ENCODE results near the gene PRPF18. TPM values are rescaled to one million over a fixed set of nuclear protein-coding genes. Genes with fewer than 3 reads are reported as not detected.
"Not testable (repeated sequence)": the region's sequence is repeated elsewhere in the genome, so short reads cannot be mapped to it uniquely, and the experiment has no call there.

PRPF18 gene, protein sequence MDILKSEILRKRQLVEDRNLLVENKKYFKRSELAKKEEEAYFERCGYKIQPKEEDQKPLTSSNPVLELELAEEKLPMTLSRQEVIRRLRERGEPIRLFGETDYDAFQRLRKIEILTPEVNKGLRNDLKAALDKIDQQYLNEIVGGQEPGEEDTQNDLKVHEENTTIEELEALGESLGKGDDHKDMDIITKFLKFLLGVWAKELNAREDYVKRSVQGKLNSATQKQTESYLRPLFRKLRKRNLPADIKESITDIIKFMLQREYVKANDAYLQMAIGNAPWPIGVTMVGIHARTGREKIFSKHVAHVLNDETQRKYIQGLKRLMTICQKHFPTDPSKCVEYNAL
- total RNA-seq = 24.8 and 25.6 TPM in 2 replicates

DNA sequence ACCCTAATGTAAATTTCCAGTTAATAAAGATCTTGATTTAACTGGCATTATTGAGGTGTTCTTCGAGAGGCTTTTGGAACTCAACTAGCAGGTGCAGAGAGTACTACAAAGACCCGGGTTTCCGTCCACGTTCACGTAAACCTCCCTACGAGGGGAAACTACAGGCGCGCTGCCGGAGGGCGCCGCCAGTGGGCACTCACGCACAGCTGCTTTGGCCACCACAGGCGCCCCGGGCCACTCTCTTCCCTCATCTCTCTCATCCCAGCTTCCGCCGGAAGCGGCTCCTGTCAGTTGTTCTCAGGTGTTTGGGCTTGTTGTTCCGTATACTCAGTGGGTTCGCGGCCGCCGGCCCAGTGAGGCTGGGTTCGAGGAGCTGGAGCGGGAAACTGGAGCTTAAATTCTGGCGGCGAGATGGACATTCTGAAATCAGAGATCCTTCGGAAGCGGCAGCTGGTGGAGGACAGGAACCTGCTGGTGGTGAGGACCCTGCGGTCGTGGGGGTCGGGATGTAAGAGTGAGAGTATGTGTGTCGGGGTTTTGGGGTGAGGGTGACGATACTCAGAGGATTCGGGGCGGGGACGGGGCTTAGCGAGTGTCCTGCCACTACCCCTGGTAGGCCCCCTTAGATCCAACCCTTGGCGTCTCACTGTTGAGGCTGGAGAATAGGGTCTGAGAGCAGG, at the start of gene PRPF18:
PRPF18 (plus strand) TSS at position 290 of the 680 bp plus-strand sequence; CDS start at position 412, 122 bp downstream.
- peaks cover 16% of the 10 kb centered on the region for H3K4me1 Mint-ChIP-seq (ENCODE audit: low read depth)
- H3K27ac Mint-ChIP-seq = peak within 1 kb of the TSS; percentile 98
- peaks cover 11% of the 10 kb centered on the region for H3K27me3 Mint-ChIP-seq (ENCODE audit: insufficient read depth)
- peak within 1 kb of the TSS; percentile 100 for H3K4me3 Mint-ChIP-seq
- no peaks in the 10 kb centered on the region for H3K9me3 Mint-ChIP-seq
- peak; percentile 89 for DNase-seq (ENCODE audit: low spot score)
- intact Hi-C loops (cut with micrococcal nuclease) = loop anchor here (1.0 to 2.0 kb wide), 8 partner anchors 191 to 1292 kb away; partner anchors contain the start of genes MCM10, SEPHS1 and SUV39H2
- peaks cover 5% of the 10 kb centered on the region for H3K36me3 Mint-ChIP-seq (ENCODE audit: low read depth)

DNA sequence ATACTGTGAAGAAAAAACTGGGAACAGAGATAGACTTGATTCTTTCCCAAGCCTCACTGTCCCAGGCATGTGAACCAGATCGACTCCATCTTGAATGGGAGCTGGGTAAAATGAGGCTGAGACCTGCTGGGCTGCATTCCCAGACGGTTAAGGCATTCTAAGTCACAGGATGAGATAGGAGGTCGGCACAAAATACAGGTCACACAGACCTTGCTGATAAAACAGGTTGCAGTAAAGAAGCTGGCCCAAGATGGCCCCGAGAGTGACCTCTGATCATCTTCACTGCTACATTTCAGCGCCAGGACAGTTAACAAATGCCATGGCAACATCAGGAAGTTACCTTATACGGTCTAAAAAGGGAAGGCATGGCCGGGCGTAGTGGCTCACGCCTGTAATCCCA, 48.8 kb upstream of the PRPF18 start:
- H3K27ac Mint-ChIP-seq = not testable (repeated sequence)

DNA sequence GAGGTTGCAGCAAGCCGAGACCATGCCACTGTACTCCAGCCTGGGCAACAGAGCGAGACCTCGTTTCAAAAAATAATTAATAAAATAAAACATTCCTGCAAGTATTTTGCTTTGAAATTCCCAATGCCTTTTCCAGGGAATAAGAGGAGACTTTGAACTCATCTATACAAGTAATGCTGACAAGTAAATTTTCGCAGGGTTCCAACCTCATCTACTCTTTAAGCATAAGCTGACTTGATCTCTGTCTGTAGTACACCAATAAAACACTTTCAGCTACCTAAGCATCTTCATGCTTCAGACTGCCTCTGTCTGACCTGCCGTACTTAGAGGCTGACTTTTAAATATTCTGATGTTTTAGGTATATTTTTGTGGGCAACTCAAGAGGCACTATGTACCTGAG, 44.2 kb upstream of the PRPF18 start:
- no peak overlapping the region for H3K4me3 Mint-ChIP-seq
- intact Hi-C loops (cut with micrococcal nuclease) = no loop called here
- peaks cover 9% of the 10 kb centered on the region for H3K27me3 Mint-ChIP-seq (ENCODE audit: insufficient read depth)
- no peak overlapping the region for H3K27ac Mint-ChIP-seq
- H3K9me3 Mint-ChIP-seq = no peaks in the 10 kb centered on the region
- H3K4me1 Mint-ChIP-seq (ENCODE audit: low read depth) = no peaks in the 10 kb centered on the region
- H3K36me3 Mint-ChIP-seq (ENCODE audit: low read depth) = no peaks in the 10 kb centered on the region
- DNase-seq (ENCODE audit: low spot score) = no peak

More for the DNA sequence above, 48.8 kb upstream of the PRPF18 start:
- H3K36me3 Mint-ChIP-seq (ENCODE audit: low read depth); H3K9me3 Mint-ChIP-seq; H3K4me1 Mint-ChIP-seq (ENCODE audit: low read depth); DNase-seq (ENCODE audit: low spot score); intact Hi-C loops (cut with micrococcal nuclease); H3K4me3 Mint-ChIP-seq: not testable (repeated sequence)
- H3K27me3 Mint-ChIP-seq (ENCODE audit: insufficient read depth) = peaks cover 20% of the 10 kb centered on the region

DNA sequence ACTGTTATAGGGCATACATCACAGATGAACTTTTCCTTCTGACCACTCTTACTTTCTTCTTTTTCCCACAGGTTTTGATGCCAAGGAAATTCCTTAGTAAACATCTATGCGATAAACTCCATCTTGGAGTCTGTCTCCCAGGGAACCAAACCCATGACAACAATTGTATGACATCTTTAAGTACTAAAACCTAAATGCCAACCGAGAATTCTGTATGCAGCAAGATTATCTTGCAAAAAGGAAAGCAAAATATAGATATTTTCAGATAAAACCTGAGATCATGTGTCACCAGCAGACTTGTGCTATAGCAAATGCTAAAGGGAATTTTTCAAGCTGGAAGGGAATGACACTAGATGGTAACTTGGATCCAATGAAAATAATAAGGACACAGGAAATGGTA, 36.0 kb upstream of the PRPF18 start:
- no peak for DNase-seq (ENCODE audit: low spot score)
- no peak overlapping the region for H3K4me3 Mint-ChIP-seq
- intact Hi-C loops (cut with micrococcal nuclease) = no loop called here
- peaks cover 9% of the 10 kb centered on the region for H3K9me3 Mint-ChIP-seq
- no peak overlapping the region for H3K27ac Mint-ChIP-seq
- H3K4me1 Mint-ChIP-seq (ENCODE audit: low read depth) = no peaks in the 10 kb centered on the region
- H3K36me3 Mint-ChIP-seq (ENCODE audit: low read depth) = no peaks in the 10 kb centered on the region
- peaks cover 15% of the 10 kb centered on the region for H3K27me3 Mint-ChIP-seq (ENCODE audit: insufficient read depth)

DNA sequence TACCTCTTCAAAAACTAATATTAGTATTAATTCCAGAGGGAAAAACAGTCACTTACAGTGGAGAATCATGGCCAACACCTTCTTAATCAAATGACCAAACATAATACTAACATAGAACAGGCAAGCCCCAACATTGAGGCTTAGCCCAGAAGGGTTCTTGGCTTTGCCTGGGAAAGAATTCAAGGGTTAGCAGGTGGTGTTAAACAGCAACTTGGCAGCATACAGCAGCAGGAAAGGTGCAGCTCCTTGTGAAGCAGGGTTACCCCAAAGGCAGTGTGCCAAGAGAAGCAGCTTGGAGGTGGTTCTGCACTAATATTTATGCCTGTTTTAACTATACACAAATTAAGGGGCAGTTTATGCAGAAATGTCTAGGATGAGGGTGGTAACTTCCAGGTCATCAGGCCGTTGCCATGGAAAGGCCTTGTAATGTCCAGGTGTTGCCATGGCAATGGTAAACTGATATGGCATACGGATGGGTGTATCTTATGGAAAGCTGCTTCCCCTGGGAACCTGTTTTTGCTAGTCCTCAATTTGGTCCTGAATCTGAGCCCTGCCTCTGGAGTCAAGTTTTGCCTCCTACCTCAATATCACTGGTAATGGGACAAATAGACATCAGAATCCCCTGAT, 30.8 kb upstream of the PRPF18 start:
- Mint-ChIP-seq H3K27me3 (ENCODE audit: insufficient read depth) (peaks cover 13% of the 10 kb centered on the region), H3K27ac (no peak overlapping the region), H3K9me3 (no peaks in the 10 kb centered on the region), H3K4me3 (no peak overlapping the region), H3K36me3 (ENCODE audit: low read depth) (no peaks in the 10 kb centered on the region), H3K4me1 (ENCODE audit: low read depth) (peaks cover 4% of the 10 kb centered on the region)
- DNase-seq (ENCODE audit: low spot score) = no peak
- intact Hi-C loops (cut with micrococcal nuclease) = no loop called here

DNA sequence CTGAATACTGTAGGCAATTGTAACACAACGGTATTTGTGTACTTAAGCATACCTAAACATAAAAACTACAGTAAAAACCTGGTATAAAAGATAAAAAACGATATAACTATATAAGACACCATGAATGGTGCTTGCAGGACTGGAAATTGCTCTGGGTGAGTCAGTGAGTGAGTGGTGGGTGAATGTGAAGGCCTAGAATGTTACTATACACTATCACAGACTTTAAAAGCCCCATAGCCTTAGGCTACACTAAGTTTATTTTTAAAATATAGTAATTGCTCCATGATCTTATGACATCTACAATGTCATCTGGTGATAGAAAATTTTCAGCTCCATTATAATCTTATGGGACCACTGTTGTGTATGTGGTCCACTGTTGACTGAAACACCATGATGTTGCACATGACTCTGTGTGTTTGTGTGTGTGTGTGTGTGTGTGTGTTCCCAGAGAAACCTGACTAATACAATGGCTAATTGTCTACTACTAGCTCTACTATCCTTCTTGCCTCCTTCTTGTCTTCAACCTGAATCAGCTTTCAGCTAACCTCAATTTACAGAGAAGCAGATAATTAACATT, 27.6 kb upstream of the PRPF18 start:
- Mint-ChIP-seq H3K4me1 (ENCODE audit: low read depth) (peaks cover 4% of the 10 kb centered on the region), H3K27me3 (ENCODE audit: insufficient read depth) (peaks cover 6% of the 10 kb centered on the region), H3K36me3 (ENCODE audit: low read depth) (no peaks in the 10 kb centered on the region), H3K9me3 (no peaks in the 10 kb centered on the region), H3K27ac (no peak overlapping the region), H3K4me3 (no peak overlapping the region)
- intact Hi-C loops (cut with micrococcal nuclease) = no loop called here
- DNase-seq (ENCODE audit: low spot score) = no peak

DNA sequence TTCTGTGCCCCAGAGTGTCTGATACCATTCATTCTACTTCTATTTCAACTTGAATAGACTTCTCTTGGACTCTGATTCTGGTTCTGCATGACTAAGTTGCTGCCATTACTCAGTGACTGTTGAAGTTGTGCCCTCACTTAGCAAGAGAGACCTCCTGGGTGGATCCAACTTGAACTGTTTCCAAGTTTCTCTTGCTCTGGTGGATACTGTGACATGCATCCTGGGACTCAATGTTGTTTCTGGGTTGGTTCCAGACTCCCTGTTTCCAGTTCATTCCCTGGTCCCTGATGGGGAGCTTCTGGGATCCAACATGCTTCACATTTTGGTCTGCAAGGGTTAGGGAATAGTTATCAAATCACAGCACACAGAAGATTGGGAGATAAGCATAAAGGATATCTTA, 26.2 kb upstream of the PRPF18 start:
- no peaks in the 10 kb centered on the region for H3K9me3 Mint-ChIP-seq
- H3K27ac Mint-ChIP-seq = no peak overlapping the region
- peaks cover 4% of the 10 kb centered on the region for H3K4me1 Mint-ChIP-seq (ENCODE audit: low read depth)
- H3K27me3 Mint-ChIP-seq (ENCODE audit: insufficient read depth) = peaks cover 12% of the 10 kb centered on the region
- DNase-seq (ENCODE audit: low spot score) = no peak
- H3K36me3 Mint-ChIP-seq (ENCODE audit: low read depth) = no peaks in the 10 kb centered on the region
- intact Hi-C loops (cut with micrococcal nuclease) = no loop called here
- no peak overlapping the region for H3K4me3 Mint-ChIP-seq

DNA sequence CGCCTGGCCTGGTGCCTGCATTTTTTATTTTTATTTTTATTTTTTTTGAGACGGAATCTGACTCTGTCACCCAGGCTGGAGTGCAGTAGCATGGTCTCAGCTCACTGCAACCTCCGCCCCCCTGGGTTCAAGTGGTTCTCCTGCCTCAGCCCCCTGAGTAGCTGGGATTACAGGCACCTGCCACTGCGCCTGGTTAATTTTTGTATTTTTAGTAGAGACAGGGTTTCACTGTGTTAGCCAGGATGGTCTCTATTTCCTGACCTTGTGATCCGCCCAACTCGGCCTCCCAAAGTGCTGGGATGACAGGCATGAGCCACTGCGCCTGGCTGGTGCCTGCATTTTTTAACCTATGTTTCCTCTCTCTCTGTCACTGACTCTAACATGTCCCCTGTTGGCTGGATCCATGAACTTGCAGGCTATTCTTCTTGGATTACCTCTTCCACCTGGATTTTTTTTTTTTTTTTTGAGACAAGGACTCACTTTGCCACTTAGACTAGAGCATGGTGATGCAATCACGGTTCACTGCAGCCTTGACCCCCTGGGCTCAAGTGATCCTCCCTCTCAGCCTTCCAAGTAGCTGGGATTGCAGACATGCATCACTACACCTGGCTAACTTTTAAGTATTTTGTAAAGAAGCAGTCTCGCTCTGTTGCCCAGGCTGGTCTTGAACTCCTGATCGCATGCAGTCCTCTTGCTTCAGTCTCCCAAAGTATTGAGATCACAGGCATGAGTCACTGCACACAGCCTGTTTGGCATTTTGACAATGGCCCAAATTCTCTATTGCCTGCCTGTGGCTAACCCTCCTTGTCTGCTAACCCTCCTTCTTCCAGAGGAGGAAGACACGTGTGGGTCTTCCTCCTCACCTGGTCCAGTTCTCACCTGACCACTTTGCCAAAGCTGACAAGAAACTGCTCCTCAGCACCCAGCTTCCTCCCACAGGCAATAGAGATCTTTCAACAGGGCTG, 23.0 kb upstream of the PRPF18 start:
- H3K4me3 Mint-ChIP-seq = no peak overlapping the region
- no peak overlapping the region for H3K27ac Mint-ChIP-seq
- intact Hi-C loops (cut with micrococcal nuclease) = no loop called here
- H3K4me1 Mint-ChIP-seq (ENCODE audit: low read depth) = no peaks in the 10 kb centered on the region
- DNase-seq (ENCODE audit: low spot score) = no peak
- no peaks in the 10 kb centered on the region for H3K36me3 Mint-ChIP-seq (ENCODE audit: low read depth)
- peaks cover 14% of the 10 kb centered on the region for H3K27me3 Mint-ChIP-seq (ENCODE audit: insufficient read depth)
- no peaks in the 10 kb centered on the region for H3K9me3 Mint-ChIP-seq

DNA sequence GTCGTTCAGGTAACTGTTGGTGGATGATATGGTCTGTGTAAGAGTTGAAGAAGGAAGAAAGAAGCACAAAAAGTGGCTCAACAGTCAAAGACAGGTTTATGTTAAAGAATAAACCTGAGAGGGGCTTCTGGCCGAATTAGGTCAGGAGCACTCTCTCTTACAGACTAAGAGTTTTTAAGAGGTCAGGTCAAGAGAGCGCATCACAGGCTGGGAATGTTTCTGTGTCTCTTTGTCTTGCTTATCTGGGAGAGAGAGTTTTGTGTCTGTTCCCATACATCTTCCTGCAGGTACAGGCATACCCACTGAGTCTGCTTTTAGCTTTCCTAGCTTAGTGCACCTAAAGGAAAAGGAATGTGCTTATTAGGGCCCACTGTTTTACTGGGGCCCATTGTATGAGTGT, 22.2 kb upstream of the PRPF18 start:
- no peak overlapping the region for H3K27ac Mint-ChIP-seq
- H3K27me3 Mint-ChIP-seq (ENCODE audit: insufficient read depth) = peaks cover 17% of the 10 kb centered on the region
- H3K4me1 Mint-ChIP-seq (ENCODE audit: low read depth) = no peaks in the 10 kb centered on the region
- no peak for DNase-seq (ENCODE audit: low spot score)
- no peaks in the 10 kb centered on the region for H3K36me3 Mint-ChIP-seq (ENCODE audit: low read depth)
- intact Hi-C loops (cut with micrococcal nuclease) = no loop called here
- H3K9me3 Mint-ChIP-seq = no peaks in the 10 kb centered on the region
- no peak overlapping the region for H3K4me3 Mint-ChIP-seq

DNA sequence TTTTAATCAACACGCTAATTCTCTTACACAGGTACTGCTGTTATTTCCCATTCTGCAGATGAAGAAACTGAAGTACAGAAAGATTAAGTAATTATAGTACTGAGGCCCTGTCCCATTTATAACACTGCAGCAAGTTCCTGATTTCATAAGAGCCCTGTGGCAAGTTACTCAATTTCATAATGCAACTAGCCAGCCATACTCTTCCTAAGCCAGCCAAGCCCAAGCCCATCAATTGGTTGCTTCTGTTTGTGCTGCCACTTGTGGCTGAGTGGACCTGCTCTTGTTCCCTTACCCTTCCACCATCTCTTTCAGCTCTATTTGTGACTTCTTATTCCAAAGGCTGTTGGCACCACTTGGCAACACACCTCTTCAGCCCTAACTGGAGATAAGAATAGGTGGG, 19.7 kb upstream of the PRPF18 start:
- Mint-ChIP-seq H3K27ac (no peak overlapping the region), H3K36me3 (ENCODE audit: low read depth) (no peaks in the 10 kb centered on the region), H3K27me3 (ENCODE audit: insufficient read depth) (peaks cover 21% of the 10 kb centered on the region), H3K4me1 (ENCODE audit: low read depth) (no peaks in the 10 kb centered on the region), H3K9me3 (no peaks in the 10 kb centered on the region), H3K4me3 (no peak overlapping the region)
- intact Hi-C loops (cut with micrococcal nuclease) = no loop called here
- DNase-seq (ENCODE audit: low spot score) = no peak

DNA sequence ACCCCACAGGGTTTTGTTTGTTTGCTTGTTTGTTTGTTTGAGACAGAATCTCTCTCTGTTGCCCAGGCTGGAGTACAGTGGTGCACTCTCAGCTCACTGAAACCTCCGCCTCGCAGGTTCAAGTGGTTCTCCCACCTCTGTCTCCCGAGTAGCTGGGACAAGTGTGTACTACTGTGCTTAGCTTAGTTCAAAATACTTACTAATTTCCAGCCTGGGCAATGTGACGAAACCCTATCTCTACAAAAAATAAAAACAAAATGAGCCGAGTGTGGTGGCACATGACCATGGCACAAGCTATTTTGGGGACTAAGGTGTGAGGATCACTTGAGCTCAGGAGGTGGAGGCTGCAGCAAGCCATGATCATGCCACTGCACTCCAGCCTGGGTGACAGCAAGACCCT, 15.2 kb upstream of the PRPF18 start:
- H3K9me3 Mint-ChIP-seq = no peaks in the 10 kb centered on the region
- no peak overlapping the region for H3K27ac Mint-ChIP-seq
- no peaks in the 10 kb centered on the region for H3K36me3 Mint-ChIP-seq (ENCODE audit: low read depth)
- peaks cover 22% of the 10 kb centered on the region for H3K27me3 Mint-ChIP-seq (ENCODE audit: insufficient read depth)
- no peak for DNase-seq (ENCODE audit: low spot score)
- no peak overlapping the region for H3K4me3 Mint-ChIP-seq
- H3K4me1 Mint-ChIP-seq (ENCODE audit: low read depth) = no peaks in the 10 kb centered on the region
- intact Hi-C loops (cut with micrococcal nuclease) = no loop called here

DNA sequence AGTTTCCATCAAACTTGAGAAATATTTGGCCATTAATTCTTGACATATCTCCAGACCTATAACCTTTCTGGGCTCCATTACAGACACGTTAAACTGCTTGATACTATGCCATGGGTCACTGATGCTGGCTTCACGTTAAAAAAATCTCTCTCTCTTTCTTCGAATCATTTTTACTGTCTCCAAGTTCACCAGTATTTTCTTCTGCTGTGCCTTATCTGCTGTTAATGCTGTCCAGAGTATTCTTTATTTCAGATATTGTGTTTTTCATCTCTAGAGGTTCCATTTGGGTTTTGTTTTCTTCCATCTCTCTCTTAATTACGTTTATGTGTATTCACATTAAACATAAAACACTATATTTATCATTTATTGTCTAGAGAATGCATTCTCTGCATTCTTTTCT, 12.8 kb upstream of the PRPF18 start:
- Mint-ChIP-seq H3K36me3 (ENCODE audit: low read depth) (no peaks in the 10 kb centered on the region), H3K27ac (no peak overlapping the region), H3K27me3 (ENCODE audit: insufficient read depth) (peaks cover 21% of the 10 kb centered on the region), H3K9me3 (no peaks in the 10 kb centered on the region), H3K4me1 (ENCODE audit: low read depth) (no peaks in the 10 kb centered on the region), H3K4me3 (no peak overlapping the region)
- DNase-seq (ENCODE audit: low spot score) = no peak
- intact Hi-C loops (cut with micrococcal nuclease) = no loop called here
